Ammon's horn (tissue), 1 donor: Measurements from ENCODE around the gene RBBP9.
"Not testable (repeated sequence)": the region's sequence is repeated elsewhere in the genome, so short reads cannot be mapped to it uniquely, and the experiment has no call there.

Experiments
- DNase-seq: peaks from one replicate; pipeline ENCODE4 v3.0.0-alpha.2; 2016; ENCODE audit warnings: low spot score

RBBP9 gene

DNA sequence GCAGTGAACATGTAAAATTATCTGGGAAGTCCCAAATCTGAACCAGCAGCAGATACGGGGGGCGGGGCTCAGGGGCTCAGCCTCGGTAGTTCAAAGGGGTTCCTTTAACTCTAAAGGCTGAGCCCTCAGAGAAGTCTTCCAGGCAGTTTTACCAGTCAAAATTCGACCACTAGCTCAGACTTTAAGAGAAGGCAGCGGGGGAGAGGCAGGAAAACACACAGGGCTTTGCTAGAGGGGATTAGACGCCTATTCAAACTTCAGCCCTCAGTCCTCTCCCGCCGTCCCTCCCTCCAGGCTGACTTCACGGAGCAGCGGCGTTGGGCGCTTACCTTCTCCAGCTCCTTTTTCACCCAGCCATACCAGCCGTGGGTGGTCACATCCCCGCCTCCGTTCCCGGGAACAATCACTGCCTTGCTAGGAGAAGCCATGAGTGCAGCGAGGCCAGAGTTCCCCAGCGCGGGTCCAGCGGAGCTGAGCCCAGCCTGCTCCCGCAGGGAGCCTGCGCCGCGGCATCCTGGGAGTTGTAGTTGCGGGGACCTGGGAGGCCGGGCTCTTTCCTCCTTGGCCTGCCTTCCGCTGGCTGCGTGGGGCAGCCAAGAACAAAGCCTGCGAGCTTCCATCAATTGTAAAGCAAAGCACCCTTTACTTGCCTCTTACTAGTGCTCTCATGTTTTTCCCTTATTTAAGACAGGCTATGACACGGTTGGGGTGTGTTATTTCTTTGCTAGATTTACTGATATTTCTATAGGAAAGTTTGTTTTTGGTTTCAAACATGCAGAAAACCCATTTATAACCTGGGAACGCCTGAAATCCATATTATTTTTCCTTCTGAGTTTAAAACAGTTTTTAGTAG lies at the start of gene RBBP9:
Gene RBBP9, minus strand, starts transcription at position 486 of the 853 bp plus-strand sequence. Its CDS starts 58 bp downstream, at position 428.
- peak; percentile 90 for DNase-seq

DNA sequence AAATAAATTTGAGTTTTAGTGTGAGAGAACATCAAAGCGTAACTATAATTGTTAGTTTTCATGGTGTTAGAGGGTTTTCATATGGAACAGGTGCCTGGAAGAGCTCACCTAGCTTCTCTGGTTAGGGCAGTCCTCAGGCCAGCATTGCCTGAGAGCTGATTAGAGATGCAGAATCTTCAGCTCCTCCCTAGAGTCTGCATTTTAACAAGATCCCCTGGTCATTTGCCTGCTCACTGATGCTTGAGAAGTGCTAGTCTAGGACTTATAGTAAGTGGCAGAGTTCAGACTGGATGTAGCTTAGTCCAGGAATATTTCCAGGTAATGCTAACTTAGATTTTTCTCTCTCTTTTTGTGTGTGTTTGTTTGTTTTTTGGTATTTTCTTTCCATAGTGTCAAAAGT lies 48.5 kb upstream of the RBBP9 start:
- DNase-seq, result no peak

GRCh38 chr20:18543932-18544331 lies 46.9 kb upstream of the RBBP9 start:
- no peak for DNase-seq

DNA sequence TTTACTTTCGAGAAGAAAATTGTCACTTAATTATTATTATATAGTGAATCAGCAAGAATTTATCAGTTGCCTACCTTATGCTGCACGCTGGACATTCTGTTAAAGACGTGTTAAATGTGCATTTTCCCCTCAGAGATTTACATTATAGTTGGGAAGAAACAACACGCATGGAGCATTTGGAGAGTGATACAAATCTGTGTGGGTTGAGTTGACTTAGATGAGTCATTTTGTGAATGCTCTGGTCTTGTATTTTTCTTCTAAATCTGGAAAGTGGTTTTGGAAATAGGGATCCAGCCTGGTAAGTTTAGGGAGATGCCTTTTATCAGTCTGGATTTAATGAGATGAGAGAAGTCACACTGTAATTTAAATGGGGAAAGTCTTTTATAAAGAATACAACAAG lies 46.2 kb upstream of the RBBP9 start:
- no peak for DNase-seq

DNA sequence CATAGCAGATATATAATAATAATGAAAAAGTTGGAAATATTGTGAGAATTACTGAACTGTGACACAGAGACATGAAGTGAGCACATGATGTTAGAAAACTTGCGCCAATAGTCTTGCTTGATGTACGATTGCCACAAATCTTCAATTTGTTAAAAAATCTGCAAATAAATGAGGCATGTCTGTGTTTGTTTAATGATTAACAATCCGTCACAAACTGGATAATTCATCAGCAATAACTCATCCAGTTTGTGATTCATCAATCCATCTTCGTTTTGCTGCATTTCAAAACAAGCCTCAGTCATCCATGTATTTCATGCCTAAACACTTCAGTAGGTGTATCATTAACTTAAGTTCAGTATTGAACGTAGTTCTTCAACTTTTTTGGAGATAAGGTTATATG lies 44.7 kb upstream of the RBBP9 start:
- no peak for DNase-seq

DNA sequence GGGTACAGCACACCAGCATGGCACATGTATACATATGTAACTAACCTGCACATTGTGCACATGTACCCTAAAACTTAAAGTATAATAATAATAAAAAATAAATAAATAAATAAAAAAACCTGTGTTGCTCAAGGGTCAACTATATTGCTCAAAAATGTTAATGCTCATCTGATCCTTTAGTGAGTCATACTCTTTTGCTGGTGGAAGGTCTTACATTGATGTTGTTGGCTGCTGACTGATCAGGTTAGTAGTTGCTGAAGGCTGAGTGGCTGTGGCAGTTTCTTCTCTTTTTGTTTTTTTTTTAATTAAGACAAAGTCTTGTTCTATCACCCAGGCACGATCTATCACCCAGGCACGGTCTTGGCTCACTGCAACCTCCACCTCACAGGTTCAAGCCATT lies 40.6 kb upstream of the RBBP9 start:
- no peak for DNase-seq

DNA sequence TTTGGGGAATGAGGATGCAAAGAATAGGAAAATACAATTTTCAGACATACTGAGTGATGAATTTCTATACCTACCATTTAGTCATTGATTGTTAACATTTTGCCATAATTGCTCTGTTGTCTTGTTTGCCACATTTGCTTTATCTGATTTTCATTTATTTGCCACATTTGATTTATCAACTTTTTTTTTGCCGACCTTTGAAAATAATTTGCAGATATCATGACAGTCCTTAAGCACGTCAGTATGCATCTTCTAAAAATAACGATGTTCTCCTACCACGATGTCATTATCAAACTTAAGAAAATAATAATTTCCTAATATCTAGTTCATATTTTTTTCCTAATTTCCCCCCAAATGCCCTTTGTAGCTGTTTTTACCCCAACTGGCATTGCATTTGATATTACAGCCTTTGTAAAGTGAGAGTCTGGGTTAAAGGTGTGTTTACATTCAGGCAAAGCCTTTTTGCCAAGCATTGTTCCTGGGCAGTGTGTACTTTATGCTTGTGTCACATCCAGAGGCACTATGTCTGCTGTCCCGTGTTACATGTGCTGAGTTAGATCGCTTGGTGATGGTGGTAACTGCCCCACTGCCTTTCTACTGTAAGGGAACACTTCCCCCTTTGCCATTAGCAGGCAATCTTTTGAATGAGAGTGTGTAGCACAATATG lies 37.1 kb upstream of the RBBP9 start:
- no peak for DNase-seq

DNA sequence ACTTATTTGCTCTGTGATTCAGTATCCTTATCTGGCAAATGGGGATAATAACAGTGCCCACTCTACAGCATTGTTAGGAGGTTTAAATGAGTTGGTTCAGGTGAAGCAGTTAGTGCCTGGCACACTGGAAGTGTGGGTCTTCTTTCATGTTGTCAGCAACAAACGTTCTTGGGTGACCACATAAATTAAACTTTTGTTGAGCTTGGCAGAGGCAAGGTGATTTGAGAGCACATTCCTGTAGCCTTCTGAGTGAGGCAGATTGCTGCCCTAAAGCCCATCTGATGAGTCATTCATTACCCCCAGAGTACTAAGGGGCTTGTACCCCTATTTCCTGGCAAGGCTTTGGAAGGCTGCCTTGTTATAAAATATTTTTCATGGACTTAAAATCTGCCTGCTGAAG lies 36.5 kb upstream of the RBBP9 start:
- DNase-seq, result no peak

- DNase-seq, result no peak
Observed at GRCh38 chr20:18532626-18533025, 35.6 kb upstream of the RBBP9 start.

DNA sequence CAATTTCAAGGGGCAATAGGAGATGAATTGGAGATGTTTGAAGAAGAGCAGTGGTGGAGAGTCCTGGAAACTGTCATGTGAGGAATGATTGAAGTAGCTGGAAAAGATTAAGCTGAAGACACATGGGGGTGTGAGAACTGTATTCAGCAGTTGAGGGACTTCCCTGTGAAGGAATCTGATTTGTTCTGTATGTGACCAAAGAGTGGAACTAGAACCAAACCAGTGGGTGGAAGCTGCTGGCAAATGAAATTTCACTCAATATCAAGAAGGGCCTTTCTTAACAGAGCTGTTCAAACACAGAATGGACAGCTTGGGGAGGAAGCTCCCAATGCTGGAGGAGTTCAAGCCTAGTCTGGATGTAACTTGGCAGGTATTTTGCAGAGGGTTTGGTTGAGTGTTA lies 32.0 kb upstream of the RBBP9 start:
- DNase-seq, result no peak

DNA sequence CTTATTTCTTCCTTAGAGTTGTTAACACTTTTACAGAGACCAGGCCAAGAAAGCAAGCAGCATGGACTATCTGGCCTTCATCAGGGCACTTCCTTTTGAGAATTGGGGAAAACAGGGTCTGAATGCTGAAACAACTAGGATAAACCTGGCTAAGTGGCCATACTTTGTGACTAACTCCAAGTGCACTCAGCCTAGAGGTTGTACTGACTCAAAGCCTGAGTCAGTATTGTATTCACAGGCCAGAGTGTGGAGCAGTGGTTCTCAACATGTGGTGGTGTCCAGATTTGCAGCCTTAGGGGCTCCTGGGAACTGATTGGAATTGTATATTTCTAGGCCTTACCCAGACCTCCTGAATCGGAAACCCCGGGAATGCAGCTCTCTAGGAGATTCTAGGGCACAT lies 30.8 kb upstream of the RBBP9 start:
- no peak for DNase-seq

GRCh38 chr20:18527339-18527738 lies 30.3 kb upstream of the RBBP9 start:
- no peak for DNase-seq

- not testable (repeated sequence) for DNase-seq
Observed at GRCh38 chr20:18526761-18527160, 29.7 kb upstream of the RBBP9 start.

DNA sequence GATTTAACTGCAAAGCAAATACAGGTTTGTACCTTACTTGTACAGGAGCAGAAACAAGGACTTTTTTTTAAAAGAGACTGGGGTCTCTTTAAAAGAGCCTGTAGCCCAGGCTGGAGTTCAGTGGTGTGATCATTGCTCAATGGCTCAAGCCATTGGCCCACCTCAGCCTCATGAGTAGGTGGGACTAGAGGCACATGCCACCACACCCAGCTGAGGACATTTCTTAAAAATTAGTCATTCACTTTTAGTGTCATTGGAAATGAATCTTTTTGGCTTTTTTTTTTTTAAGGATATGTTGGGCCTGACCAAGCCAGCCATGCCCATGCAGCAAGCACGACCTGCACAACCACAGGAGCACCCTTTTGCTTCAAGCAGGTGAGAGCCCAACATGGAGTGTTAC lies 27.6 kb upstream of the RBBP9 start:
- no peak for DNase-seq

- DNase-seq, result no peak
Observed at GRCh38 chr20:18523066-18523465, 26.0 kb upstream of the RBBP9 start.

GRCh38 chr20:18522066-18522465 lies 25.0 kb upstream of the RBBP9 start:
- not testable (repeated sequence) for DNase-seq

DNA sequence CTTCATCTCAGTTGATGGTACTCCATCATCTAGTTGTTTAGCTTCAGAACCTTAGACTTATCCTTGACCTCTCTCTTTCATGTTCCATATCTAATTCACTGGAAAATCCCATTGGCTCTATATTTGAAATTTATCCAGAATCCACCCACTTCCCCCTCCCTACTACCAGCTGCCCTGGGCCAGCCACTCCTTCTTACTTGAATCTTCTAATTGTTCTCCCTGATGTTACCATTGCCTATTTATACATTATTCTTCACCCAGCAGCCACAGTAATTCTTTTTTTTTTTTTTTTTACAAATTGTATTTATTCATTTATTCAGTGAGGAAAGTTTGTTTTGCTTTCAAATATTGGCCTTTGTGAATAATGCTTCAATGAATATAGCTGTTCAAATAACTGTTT lies 18.9 kb upstream of the RBBP9 start:
- no peak for DNase-seq

- no peak for DNase-seq
Observed at GRCh38 chr20:18514127-18514526, 17.1 kb upstream of the RBBP9 start.

- no peak for DNase-seq
Observed at GRCh38 chr20:18513208-18513607, 16.2 kb upstream of the RBBP9 start.

- DNase-seq, result no peak
Observed at GRCh38 chr20:18511571-18511970, 14.5 kb upstream of the RBBP9 start.

DNA sequence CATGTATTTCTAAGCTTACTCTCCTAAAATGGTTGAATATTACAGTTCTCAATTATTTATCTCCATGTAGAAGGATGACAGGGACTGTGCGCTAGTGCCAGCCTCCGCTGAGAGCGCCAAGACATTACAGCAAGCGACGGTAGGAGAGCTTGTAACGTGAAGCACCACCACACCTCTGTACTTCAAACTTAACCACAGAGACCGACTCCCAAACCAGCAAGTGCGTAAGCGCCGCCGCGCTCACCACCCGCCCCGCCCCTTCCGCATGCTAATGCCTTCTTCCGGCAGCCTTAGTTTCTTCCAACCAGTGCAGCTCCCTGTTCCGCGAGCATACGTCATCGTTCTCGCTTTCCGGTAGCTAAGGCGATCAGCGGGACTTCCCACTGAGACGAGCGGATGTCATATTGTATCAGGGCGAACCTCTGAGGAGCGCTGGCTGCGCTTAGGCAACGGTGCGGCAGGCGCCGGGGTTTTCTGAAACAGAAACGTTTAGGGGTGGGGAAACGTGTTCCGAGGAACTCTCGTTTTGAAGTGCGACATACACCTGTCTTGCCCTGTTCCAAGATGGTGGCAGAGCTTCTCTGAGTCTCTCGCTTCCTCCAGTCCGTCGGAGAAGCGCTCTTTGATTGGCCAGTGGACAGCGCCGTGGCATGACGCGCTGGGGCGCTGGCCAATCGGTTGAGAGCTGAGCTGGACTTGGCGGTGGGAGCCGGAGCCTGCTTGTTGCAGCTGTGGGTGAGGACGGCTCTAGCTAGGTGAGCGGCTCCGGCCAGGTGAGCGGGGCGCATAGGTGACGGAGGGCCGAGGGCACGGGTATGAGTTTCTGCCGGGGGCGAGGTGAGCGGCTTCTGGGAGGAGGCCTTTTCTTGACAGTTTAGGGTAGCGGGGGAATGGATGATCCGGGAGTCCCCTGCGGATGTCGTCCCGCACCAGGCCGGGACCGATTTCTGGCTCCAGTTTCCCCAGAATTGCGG lies 10.5 kb upstream of the RBBP9 start, which contains the start of gene SEC23B:
Gene SEC23B, plus strand, starts transcription at position 723 of the 974 bp plus-strand sequence. CDS start 2,896 bp downstream, outside the sequence.
- DNase-seq, result peak; percentile 99

DNA sequence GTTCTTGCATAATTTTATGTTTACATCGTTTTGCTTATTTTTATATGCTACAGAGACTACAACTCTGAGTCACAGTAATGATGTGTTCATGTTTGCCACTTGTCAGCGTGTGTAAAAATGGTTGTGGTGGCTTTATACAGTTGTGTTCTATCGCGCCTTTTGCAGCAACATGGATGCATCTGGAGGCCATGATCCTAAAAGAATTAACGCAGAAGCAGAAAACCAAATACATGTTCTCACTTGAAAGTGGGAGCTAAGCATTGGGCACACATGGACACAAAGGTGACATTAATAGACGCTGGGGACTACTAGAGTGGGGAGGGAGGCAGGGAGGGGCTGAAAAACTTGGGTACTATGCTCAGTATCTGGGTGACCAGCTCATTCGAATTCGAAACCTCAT lies 9.7 kb upstream of the RBBP9 start:
- peak; percentile 12 for DNase-seq
